HFF-Myc (cell line): Measurements from ENCODE around the gene RCVRN.

Experiments
- DNase-seq: peaks from one replicate; pipeline ENCODE4 v3.0.0-alpha.2; 2011; ENCODE audit warnings: low read depth; ENCODE audit errors: extremely low read depth
- H3K4me3 ChIP-seq: replicated peaks from 2 replicates; pipeline ENCODE4 v1.5.1; 2011; ENCODE audit warnings: low read depth, mild to moderate bottlenecking, control low read depth, low read length
- TF ChIP-seq, protein P1 (sequence below): IDR thresholded peaks from 2 replicates; pipeline ENCODE4 v1.5.1; 2012; ENCODE audit warnings: mild to moderate bottlenecking, low read depth, low read length, control low read depth; ENCODE audit errors: missing control alignments

RCVRN gene

DNA sequence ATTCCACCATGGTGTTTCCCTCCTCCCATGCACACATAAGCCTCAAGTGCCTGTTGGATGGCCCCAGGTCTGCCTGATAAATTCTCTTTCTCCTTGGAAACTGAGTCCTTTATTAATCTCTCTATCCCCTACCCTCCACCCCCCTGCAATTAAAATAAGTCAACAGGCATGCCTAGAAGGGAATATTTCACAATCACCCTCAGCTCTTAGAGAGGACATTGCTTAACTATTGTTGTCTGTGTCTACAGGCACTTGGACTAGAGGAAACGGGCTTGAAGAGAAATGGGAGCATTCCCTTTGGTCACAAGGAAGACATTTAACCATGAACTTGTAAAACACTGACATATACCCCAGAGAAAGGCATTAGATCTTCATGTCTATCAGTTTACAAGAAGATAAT lies 39.5 kb downstream of the RCVRN start:
- TF ChIP-seq, protein P1, sequence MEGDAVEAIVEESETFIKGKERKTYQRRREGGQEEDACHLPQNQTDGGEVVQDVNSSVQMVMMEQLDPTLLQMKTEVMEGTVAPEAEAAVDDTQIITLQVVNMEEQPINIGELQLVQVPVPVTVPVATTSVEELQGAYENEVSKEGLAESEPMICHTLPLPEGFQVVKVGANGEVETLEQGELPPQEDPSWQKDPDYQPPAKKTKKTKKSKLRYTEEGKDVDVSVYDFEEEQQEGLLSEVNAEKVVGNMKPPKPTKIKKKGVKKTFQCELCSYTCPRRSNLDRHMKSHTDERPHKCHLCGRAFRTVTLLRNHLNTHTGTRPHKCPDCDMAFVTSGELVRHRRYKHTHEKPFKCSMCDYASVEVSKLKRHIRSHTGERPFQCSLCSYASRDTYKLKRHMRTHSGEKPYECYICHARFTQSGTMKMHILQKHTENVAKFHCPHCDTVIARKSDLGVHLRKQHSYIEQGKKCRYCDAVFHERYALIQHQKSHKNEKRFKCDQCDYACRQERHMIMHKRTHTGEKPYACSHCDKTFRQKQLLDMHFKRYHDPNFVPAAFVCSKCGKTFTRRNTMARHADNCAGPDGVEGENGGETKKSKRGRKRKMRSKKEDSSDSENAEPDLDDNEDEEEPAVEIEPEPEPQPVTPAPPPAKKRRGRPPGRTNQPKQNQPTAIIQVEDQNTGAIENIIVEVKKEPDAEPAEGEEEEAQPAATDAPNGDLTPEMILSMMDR = no peak
- DNase-seq = no peak
- no peak overlapping the region for H3K4me3 ChIP-seq

DNA sequence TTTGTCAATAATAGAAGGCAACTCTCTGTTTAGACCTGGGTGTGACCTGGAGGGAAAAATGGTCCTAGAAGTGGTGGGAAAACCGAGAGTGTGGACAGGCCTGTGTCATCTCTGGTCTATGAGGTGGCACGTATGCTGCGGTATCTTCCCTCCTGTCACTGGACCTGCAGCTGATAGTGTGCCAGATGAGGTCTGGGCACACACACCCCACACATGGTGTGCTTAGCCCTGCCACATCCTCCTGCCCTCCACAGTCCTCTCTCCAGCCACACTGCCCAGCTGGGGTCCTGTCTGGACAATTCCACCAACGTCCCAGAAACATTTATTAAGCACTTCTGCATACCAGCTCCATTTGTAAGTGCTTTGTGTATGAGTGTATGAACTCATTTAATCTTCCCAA lies 42.1 kb downstream of the RCVRN start:
- no peak for DNase-seq
- TF ChIP-seq, protein P1 = no peak
- no peak overlapping the region for H3K4me3 ChIP-seq

DNA sequence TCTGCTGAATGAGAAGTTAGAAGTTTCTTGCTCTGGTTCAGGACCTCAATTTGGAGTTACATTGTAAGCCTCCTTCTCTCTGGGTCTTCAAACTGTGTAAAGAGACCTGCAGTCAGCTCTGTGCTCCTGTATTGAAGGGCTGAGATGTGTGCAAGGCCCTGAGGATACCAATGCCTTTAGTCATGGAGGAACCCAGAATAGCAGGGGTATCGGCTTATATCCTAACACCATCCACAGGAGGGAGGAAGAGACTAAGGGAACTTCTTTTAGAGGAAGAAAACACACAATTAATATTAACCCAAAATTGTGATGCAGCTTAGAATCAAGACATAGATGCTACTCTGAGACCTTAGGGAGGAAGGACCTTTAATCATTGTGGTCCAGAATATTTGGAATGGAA lies 42.9 kb downstream of the RCVRN start:
- no peak overlapping the region for H3K4me3 ChIP-seq
- no peak for DNase-seq
- TF ChIP-seq, protein P1 = no peak

DNA sequence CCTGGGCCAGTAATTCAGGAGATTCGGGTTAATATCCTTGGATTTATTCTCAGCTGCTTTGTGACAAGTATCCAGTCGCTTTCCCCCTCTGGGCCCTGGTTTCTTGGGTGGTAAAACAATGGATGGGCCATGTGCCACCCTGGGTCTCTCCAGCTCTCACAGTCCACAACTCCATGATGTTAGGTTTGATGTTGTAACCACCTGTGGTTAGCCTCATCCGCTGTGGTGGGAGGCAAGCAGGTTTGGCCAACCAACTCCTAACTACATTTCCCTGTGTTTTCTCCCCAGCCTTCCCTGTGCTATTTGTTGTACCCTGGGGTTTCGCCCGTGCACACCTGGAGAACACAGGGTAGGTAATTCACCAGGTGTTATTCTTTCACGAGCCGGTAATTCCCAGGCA lies 44.2 kb downstream of the RCVRN start:
- DNase-seq = no peak
- TF ChIP-seq, protein P1 = no peak

DNA sequence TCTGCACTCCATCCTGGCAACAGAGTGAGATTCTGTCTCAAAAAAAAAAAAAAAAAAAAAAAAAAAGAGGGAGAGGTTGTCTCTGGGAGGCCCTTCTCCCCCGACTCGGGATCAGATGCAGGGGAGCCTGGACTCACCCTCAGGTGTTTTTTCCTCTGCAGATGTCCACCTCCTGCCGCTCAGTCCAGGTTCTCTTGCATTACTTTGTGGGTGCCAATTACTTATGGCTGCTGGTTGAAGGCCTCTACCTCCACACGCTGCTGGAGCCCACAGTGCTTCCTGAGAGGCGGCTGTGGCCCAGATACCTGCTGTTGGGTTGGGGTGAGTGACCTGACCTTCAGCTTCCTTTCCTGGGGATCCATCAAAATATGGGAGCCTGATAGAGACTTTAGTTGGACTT lies 45.3 kb downstream of the RCVRN start:
- no peak for DNase-seq
- TF ChIP-seq, protein P1 = no peak
- no peak overlapping the region for H3K4me3 ChIP-seq

More for the DNA sequence above, 44.2 kb downstream of the RCVRN start:
- no peak overlapping the region for H3K4me3 ChIP-seq

DNA sequence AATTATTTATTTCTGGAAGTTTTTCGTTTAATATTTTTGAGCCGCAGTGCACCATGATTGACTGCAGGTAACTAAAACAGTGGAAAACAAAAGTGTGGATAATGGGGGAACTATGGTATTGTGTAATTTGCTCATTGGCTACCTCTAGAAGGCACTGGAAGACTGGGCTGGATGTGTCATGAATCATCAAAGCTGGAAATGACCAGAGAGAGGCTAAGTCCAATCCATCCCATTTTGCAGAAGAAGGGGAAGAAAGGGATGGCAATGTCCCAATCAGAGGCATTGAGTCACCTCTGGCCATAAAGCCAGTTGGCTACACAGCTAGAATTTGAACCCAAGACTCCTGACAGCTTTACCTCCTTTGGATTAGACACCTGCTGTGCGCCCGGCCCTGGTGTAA lies 50.0 kb downstream of the RCVRN start:
- TF ChIP-seq, protein P1 = no peak
- no peak for DNase-seq

DNA sequence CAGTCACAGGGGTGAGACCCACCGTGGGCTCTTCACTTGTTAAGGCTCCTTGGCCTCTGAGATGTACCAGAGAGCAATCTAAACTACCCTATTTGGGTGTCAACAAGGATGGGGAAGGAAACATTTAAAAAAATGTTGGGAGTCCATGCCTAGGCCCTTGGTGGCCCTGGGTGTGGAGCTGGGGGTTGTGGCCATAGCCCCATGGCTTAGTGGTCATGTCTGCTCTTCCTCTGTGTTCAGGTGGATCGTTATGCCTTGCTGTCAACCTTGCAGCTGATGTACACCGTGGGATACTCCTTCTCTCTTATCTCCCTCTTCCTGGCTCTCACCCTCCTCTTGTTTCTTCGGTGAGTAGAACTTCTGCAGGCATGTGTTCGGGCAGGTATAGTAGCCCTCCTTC lies 50.8 kb downstream of the RCVRN start:
- TF ChIP-seq, protein P1 = no peak
- no peak overlapping the region for H3K4me3 ChIP-seq

More for the DNA sequence above, 50.0 kb downstream of the RCVRN start:
- H3K4me3 ChIP-seq = no peak overlapping the region

More for the DNA sequence above, 50.8 kb downstream of the RCVRN start:
- no peak for DNase-seq
